ENCODE results near the gene RNF11.
A peak's percentile ranks its signal among the peaks of the same experiment; 100 is the strongest.

RNF11 gene

DNA sequence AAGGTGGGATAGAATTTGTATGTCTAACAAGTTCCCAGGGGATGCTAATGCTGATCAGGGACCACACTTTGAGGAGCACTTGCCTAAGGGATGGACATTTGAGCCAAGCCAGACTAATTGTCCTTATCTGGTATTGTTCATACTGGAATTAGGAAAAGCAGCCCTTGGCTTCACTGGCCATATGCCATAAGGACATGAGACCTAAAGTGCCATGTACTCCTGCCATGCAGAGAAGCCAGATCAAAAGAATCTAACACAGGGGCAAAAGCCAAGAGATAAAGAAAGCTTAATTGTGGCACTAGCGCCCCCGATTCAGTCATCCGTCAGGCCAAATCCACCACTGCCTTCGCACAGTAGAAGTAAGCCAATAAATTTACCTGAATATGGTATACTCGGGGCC lies 45.7 kb downstream of the RNF11 start:
- ATAC-seq = no peak
- TF ChIP-seq, protein P1, sequence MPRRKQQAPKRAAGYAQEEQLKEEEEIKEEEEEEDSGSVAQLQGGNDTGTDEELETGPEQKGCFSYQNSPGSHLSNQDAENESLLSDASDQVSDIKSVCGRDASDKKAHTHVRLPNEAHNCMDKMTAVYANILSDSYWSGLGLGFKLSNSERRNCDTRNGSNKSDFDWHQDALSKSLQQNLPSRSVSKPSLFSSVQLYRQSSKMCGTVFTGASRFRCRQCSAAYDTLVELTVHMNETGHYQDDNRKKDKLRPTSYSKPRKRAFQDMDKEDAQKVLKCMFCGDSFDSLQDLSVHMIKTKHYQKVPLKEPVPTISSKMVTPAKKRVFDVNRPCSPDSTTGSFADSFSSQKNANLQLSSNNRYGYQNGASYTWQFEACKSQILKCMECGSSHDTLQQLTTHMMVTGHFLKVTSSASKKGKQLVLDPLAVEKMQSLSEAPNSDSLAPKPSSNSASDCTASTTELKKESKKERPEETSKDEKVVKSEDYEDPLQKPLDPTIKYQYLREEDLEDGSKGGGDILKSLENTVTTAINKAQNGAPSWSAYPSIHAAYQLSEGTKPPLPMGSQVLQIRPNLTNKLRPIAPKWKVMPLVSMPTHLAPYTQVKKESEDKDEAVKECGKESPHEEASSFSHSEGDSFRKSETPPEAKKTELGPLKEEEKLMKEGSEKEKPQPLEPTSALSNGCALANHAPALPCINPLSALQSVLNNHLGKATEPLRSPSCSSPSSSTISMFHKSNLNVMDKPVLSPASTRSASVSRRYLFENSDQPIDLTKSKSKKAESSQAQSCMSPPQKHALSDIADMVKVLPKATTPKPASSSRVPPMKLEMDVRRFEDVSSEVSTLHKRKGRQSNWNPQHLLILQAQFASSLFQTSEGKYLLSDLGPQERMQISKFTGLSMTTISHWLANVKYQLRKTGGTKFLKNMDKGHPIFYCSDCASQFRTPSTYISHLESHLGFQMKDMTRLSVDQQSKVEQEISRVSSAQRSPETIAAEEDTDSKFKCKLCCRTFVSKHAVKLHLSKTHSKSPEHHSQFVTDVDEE (CRISPR knock-in tag; IDR thresholded peaks at IDR 0.05) = no peak
- TF ChIP-seq TCF4 (CRISPR knock-in tag; IDR thresholded peaks at IDR 0.05; ENCODE audit: borderline replicate concordance) = peak; percentile 14; the same call in 1 of the 2 replicates

DNA sequence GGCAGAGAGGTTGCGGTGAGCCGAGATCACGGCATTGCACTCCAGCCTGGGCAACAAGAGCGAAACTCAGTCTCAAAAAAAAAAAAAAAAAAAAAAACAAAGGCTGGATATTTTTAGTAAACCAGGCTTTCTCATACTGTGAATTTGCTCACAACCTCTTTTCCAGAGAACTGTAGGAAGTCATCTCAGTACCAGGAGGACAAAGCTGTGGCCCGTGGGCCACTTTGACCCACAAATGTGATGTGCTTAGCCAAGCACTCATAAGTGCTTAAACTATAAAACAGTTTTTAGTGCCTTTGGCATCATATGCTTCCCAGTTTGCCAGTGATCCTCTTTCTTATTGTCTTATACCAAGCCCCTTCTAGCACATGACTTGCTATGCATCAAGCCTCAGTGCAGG lies 46.5 kb downstream of the RNF11 start:
- no peak for ATAC-seq
- TF ChIP-seq OSR1 (CRISPR knock-in tag; IDR thresholded peaks at IDR 0.05) = no peak
- TF ChIP-seq ARNTL (CRISPR knock-in tag; IDR thresholded peaks at IDR 0.05; ENCODE audit: borderline replicate concordance, low read depth) = no peak
- TF ChIP-seq ESRRG (CRISPR knock-in tag; IDR thresholded peaks at IDR 0.05) = no peak
- TF ChIP-seq TCF4 (CRISPR knock-in tag; IDR thresholded peaks at IDR 0.05; ENCODE audit: borderline replicate concordance) = no peak
- no peak for TF ChIP-seq ZNF8 (CRISPR knock-in tag; IDR thresholded peaks at IDR 0.05)
- TF ChIP-seq PPARA (CRISPR knock-in tag; IDR thresholded peaks at IDR 0.05; ENCODE audit: borderline replicate concordance) = no peak
- TF ChIP-seq SNAI2 (CRISPR knock-in tag; IDR thresholded peaks at IDR 0.05) = no peak
- TF ChIP-seq, protein P1 (CRISPR knock-in tag; IDR thresholded peaks at IDR 0.05) = no peak
- TF ChIP-seq, protein P2, sequence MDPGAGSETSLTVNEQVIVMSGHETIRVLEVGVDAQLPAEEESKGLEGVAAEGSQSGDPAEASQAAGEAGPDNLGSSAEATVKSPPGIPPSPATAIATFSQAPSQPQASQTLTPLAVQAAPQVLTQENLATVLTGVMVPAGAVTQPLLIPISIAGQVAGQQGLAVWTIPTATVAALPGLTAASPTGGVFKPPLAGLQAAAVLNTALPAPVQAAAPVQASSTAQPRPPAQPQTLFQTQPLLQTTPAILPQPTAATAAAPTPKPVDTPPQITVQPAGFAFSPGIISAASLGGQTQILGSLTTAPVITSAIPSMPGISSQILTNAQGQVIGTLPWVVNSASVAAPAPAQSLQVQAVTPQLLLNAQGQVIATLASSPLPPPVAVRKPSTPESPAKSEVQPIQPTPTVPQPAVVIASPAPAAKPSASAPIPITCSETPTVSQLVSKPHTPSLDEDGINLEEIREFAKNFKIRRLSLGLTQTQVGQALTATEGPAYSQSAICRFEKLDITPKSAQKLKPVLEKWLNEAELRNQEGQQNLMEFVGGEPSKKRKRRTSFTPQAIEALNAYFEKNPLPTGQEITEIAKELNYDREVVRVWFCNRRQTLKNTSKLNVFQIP (CRISPR knock-in tag; IDR thresholded peaks at IDR 0.05; ENCODE audit: borderline replicate concordance, low read depth) = no peak
- TF ChIP-seq CSDC2 (CRISPR knock-in tag; IDR thresholded peaks at IDR 0.05) = no peak
- TF ChIP-seq, protein P3, sequence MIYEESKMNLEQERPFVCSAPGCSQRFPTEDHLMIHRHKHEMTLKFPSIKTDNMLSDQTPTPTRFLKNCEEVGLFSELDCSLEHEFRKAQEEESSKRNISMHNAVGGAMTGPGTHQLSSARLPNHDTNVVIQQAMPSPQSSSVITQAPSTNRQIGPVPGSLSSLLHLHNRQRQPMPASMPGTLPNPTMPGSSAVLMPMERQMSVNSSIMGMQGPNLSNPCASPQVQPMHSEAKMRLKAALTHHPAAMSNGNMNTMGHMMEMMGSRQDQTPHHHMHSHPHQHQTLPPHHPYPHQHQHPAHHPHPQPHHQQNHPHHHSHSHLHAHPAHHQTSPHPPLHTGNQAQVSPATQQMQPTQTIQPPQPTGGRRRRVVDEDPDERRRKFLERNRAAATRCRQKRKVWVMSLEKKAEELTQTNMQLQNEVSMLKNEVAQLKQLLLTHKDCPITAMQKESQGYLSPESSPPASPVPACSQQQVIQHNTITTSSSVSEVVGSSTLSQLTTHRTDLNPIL (CRISPR knock-in tag; IDR thresholded peaks at IDR 0.05; ENCODE audit: low read depth) = no peak
- no peak for TF ChIP-seq ZNF70 (CRISPR knock-in tag; IDR thresholded peaks at IDR 0.05)
- TF ChIP-seq, protein P4, sequence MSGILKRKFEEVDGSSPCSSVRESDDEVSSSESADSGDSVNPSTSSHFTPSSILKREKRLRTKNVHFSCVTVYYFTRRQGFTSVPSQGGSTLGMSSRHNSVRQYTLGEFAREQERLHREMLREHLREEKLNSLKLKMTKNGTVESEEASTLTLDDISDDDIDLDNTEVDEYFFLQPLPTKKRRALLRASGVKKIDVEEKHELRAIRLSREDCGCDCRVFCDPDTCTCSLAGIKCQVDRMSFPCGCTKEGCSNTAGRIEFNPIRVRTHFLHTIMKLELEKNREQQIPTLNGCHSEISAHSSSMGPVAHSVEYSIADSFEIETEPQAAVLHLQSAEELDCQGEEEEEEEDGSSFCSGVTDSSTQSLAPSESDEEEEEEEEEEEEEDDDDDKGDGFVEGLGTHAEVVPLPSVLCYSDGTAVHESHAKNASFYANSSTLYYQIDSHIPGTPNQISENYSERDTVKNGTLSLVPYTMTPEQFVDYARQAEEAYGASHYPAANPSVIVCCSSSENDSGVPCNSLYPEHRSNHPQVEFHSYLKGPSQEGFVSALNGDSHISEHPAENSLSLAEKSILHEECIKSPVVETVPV (CRISPR knock-in tag; IDR thresholded peaks at IDR 0.05) = no peak
- no peak for TF ChIP-seq TOX (CRISPR knock-in tag; IDR thresholded peaks at IDR 0.05; ENCODE audit: borderline replicate concordance)
- no peak for TF ChIP-seq ZFP30 (CRISPR knock-in tag; IDR thresholded peaks at IDR 0.05)

DNA sequence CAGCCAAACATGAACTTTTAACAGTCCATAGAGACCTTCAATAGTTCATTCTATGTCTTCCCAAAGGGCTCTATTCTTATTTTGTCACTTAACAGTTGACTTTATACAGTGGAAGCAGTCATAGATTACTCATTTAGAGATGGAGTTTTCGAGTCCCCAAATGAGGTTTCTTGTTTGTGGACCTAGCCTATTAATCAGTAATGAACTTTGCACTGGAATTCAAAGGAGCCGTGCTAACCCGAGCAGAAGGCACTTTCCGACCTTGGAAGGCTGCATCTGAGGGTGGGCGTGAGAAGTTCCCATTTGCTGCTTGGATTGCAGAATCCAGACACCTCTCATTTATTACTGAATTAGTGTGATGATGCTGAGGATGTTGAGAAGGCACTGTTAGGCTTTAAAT lies 47.9 kb downstream of the RNF11 start:
- no peak for TF ChIP-seq RARB (CRISPR knock-in tag; IDR thresholded peaks at IDR 0.05)
- no peak for TF ChIP-seq OSR1 (CRISPR knock-in tag; IDR thresholded peaks at IDR 0.05)
- TF ChIP-seq, protein P3 (CRISPR knock-in tag; IDR thresholded peaks at IDR 0.05; ENCODE audit: low read depth) = no peak
- TF ChIP-seq ZNF565 (CRISPR knock-in tag; conservative IDR thresholded peaks at IDR 0.05; ENCODE audit: low read depth) = no peak
- TF ChIP-seq, protein P1 (CRISPR knock-in tag; IDR thresholded peaks at IDR 0.05) = no peak
- ATAC-seq = no peak

Measured in SK-N-SH treated with all-trans-retinoic acid at 6 μM for 48 hours (cell line).